GM10847 (cell line): ENCODE results near the gene TOB1.

Experiments
- POLR2A ChIP-seq: IDR thresholded peaks from 2 replicates; pipeline ENCODE4 v1.6.1; 2011; ENCODE audit not compliant: insufficient read length; ENCODE audit errors: extremely low read depth

TOB1 gene

DNA sequence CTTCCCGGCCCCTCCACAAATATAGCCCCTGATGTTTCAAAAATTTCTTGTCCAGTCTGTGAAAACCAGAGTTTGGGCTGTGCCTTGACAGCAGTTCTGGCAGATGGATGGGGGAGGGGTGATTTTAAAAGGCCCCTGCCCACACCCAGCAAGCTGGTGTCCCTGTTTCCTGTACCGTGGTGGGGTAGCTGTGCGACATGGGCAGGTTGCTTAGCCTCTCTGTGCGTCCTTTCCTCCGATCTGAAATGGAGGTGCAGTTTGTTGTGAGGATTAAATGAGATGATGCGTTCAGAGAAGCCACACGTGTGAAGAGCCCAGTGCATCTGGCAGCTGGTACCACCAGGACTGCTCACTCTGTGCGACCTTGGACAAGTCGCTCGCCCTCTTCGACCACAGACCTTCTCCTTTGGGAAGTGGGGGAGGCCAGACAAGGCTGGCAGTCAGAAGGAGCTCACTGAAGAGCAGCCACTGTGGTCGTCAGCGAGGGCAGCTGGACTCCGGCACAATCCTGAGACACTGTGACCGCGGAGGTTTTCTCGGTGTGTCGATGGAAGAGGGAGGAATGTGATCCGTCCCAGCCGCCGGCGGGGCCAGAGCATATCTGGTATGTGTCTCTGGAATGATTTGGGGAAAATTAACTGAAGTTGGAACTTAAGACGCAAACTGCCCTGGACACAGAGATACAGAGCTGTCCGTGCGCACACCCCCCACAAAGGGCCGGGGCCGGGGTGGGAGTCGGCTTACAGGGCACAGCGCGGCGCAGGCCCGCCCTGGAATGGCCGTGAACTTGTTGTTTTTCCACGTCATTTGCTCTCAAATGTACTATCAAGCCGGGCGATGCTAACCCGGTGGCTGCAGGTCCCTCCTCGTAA is 31.5 kb downstream of the TOB1 start:
- no peak for TF ChIP-seq POLR2A

DNA sequence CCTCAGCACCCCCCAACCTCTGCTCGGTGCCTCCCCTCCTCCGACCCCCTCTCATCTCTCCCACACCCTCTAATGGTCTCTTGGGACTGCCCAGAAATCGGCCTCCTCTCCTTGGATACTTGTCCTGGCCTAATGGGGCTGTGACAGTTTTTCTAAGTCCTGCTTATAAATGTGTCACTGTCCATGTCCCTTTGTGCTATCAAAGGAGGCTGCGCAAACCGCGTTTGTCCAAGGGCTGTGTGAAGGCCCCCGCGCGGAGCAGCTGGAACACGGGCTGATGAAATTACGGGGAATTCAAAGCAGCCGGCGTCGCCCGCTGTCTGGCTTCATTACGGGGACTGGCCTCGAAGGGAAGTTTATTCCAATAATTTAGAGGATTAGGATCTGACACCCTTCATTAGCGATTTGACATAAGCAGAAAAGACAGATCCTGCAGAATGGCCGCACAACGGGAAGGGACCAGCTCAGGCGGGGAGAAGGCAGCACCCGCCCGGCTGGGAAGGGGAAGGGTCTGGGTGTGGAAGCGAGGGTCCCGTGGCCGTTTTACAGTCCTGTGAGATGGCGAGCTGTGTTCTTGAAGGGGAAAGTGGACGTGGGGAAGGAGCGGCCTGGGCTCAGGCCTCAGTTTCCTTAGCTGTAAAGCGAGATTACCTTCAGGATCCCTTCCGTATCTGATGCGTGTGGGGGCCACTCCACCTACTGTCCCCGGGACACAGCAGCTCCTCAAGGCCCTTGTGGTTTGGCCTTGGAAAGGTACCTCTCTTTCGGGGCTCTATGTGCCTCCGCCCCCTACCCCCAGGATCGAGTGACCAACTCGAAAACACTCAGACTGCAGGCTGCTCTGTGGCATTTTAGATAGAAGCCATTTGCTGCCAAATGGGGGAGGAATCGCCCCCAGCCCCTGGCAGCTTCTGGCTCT is 32.4 kb downstream of the TOB1 start:
- no peak for TF ChIP-seq POLR2A

DNA sequence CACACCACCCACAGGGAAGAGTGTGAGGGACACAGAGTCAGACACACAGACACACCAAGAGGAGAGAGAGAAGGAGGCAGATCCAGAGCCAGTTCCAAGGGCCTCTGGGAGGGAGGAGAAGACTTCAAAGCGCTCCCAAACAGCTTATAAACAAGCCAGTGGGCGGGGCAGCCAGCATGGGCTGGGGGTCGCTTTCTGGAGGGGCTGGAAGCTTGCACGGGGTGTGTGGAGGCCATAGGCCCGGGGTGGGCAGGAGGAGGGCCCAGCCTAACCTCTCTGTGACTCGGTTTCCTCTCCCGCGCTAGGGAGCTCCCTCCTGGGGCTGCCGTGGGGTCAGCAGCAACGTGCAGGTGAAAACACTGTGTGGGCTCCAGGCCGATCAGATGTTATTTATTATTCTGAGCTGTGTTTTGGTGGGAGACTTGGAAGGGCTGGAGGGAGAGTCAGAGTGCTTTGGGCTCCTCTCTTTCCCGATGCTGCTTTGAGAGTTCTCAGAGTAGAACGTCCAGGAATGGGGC is 33.2 kb downstream of the TOB1 start:
- TF ChIP-seq POLR2A: no peak

DNA sequence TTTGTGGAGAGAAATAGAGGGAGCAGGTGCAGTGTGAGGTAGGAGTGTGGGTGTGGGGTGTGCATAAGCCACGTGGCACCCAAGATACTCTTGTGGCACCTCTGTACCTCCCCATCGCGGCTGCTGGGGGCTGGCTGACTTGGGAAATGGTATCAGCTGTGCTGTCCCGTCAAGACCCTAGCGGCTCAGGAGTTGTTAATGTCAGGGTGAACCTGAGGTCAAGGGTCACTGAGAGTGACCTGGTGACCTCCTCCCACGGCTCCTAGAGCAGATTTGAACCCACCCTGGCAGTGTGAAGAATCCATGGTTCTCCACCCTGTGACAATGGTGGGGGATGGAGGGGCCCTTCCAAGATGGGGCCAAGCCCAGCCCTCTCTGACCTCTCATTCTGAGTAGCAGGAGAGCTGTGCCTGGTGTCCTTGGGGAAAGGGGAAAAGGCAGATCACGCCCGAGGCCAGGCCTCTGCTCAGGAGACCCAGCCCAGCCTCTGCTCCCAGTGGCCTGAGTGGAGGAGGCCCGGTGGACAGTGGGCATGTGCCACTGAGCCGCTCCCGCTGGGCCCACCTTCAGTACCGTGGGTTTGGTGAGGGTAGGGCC is 33.8 kb downstream of the TOB1 start:
- no peak for TF ChIP-seq POLR2A

DNA sequence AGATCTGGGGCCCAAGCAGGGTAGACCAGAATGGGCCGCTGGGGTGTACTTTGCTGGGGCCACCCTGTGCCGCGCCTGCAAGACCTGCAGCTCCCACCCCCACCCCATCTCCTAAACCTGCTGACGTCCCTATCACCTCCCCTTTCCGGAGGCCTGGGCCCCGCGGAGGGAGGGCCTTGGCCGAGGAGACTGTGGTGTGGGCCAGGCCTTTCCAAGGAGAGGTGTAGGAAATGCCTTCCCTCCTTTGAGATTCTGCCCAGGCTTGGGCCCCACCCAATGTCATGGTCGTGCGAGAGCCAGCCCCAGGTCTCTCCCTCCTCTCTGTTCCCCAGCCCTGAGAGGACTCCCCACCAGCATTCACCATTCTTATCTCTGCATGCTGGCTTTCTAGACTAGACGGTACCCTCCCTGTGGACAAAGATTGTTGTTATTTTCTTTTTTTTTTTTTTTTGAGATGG is 34.7 kb downstream of the TOB1 start:
- no peak for TF ChIP-seq POLR2A

DNA sequence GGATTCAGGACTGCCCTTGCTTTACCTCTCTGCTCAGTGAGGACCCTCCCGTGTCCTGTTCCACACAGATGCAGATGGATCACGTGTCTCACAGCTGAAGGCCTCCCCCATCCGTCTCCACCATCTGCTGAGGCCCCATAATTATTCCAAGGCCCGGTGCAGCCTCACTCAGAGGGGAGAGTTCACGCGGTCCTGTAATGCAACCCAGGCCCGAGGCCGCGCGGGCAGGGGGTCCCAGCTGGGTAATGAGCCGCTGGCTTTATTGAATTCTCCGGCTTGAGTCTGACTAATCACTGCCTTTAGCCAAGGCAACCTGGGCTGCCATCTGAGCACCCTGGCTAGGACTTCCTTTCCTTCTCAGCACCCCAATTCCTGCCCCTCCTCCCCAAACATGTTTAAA is 35.2 kb downstream of the TOB1 start:
- TF ChIP-seq POLR2A: no peak

DNA sequence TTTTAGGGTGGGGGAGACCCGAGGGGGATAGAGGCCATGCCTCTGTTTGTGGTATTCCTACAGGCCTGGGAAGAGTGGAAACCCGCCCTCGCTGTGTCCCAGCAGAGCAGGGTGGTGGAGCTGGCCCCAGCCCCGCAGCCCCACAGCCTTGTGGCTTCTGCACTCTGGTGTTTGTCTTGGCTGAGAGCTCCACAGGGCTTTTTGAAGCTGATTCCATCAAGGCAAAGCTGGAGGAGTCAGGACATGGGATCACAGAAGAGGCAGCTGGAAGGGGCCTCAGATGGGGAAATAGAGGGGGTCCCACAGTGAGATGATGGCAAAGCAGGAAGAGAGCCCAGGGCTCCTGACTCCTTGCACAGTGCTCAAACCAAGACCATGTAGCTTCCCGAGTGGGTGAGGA is 35.8 kb downstream of the TOB1 start:
- no peak for TF ChIP-seq POLR2A

DNA sequence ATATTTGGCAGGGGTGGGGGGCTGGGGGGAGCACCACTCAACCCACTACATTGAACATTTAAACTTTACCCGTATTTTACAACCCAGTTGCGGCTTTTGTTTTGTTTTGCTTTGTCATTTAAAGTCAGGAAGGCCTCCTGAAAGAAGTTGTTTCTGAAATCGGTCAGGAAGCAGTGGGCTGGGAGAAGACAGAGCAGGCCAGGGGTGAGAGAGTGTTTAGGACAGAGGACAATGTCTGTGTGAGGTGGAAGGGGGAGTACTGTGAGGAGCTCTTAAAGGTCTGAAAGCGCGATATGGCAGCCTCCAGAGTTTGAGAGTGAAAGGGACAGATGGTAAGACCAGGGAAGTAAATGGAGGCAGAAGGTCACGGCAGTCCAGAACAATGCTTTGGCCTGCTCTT is 36.8 kb downstream of the TOB1 start:
- TF ChIP-seq POLR2A: no peak

DNA sequence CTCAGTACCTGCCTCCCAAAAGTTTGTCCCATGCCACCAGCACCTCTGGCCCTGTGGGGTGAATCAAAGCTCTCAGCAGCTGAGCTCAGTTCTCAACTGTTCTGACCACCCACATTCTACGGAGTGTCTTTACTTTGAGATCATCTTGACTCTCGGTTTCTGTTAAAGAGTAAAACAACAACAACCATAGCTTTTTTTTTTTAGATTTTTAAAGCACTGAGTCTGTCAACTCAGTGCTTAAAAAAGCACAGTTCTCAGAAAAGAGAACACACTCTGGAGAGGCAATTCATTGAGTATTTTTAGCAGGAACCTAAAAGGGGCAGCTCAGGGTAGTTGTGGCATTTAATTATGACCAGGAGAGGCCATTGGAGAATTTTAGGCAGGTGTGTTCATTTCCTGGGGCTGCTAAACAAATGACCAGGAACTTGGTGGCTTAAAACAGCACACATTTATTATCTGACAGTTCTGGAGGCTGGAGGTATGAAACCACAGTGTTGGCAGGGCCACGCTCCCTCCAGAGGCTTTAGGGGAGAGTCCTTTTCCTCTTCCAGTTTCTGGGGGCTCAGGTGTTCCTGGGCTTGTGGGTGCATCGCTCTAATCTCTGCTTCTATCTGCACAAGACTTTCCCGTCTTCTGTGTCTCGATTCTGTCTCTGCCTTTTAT is 37.5 kb downstream of the TOB1 start:
- no peak for TF ChIP-seq POLR2A

DNA sequence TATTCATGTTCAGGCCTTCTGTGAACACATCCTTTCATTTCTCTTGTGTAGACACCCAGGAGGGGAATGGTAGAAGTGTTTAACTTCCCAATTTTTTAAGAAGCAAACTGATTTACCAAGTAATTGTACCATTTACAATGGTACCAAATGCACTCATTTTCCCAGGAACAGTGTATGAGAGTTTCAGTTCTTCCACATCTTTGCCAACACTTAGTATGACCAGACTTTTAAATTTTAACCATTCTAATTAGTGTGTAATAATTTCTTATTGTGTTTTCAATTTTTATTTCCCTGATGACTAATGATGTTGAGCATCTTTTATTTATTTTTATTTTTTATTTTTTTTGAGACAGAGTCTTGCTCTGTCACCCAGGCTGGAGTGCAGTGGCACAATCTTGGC is 41.0 kb downstream of the TOB1 start:
- TF ChIP-seq POLR2A: no peak

DNA sequence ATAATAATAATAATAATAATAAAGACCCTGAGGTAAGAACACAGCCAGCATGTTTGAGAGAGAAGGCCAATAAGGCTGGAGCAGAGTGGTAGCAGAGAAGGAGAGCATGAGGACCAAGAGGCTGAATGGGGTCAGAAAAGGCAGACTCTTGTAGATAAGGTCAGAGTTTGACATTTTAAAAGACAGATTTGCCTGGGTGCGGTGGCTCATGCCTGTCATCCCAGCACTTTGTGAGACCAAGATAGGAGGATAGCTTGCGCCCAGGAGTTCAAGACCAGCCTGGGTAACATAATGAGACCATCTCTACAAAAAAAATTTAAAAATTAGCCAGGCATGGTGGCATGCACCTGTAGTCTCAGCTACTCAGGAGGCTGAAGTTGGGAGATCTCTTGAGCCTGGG is 41.7 kb downstream of the TOB1 start:
- TF ChIP-seq POLR2A: no peak

DNA sequence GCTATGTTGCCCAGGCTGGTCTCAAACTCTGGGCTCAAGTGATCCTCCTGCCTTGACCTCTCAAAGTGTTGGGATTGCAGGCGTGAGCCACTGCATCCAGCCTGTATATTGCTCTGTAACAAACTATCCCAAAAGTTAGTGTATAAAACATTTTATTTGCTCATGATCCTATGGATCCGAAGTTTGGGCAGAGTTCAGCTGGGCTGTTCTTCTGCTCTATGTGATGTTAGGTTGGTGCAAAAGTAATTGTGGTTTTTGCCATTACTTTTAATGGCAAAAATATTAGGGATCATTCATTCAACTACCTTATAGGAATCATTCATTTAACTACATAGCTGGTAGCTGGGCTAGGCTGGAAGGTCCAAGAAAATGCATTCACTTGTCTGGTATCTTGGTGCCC is 43.6 kb downstream of the TOB1 start:
- no peak for TF ChIP-seq POLR2A

DNA sequence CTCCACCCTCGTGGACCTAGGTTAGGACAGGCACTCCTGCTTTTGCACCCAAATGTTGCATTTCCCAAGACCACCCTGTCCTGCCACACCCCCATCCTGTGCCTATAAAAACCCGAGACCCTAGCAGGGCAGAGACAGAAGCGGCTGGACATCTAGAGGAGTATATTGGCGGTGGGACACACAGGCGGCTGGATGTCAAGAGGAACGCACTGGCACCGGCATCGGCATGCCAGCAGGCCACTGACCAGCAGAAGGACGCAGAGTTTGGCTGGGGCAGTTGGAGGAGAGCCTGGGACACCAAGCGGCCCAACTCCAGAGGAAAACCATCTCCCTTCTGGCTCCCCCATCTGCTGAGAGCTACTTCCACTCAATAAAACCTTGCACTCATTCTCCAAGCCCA is 45.5 kb downstream of the TOB1 start:
- no peak for TF ChIP-seq POLR2A

DNA sequence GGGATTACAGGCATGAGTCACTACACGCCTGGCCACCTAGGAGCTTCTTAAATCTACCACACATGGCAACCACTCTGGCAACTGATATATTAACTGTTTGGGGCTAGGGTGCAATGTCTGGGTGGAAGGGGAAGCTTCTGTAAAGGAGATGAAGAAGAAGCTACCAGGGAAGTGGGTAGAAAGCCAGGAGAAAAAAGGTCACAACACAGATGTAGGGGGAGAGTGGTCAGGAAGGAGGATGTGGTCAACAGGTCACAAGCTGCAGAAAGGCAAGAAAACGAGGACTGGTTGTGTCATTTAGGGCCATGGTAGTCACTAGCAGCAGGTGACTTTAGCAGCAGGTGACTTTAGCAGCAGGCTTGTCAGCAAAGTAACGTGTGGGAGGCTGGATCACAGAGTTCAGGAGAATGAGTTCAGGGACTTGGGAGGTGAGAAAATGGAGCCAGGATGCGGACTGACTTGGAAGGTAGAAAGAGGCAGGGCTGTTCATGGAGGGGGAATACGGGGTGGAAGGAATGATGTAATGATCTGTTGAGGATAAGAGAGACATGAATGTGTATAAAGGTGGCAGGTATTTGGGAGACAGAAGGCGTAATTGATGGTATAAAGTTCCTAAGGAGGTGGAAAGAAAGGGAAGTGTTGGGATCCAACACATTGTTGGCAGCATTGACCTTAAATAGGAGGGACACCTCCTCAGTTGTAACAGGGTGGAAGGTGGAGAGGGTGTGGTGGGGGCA is 47.1 kb downstream of the TOB1 start:
- TF ChIP-seq POLR2A: no peak

DNA sequence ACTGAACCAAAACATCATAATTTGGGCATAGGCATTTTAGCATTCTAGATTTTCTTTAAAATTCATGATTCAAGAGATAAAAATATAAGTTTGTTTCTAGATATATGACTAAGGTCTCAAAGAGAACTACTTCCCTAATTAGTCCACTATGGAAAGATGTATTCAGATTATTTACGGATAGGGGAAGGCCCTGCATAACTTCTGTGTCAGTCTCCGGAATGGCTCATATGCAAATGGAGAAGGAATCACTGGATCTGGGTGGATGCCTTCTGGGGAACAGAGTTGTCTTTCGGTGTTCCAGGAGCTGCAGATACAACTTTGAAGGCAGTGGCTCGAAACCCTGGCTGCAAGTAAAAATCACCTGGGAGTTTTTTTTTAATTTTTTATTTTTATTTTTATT is 47.9 kb downstream of the TOB1 start:
- TF ChIP-seq POLR2A: no peak

DNA sequence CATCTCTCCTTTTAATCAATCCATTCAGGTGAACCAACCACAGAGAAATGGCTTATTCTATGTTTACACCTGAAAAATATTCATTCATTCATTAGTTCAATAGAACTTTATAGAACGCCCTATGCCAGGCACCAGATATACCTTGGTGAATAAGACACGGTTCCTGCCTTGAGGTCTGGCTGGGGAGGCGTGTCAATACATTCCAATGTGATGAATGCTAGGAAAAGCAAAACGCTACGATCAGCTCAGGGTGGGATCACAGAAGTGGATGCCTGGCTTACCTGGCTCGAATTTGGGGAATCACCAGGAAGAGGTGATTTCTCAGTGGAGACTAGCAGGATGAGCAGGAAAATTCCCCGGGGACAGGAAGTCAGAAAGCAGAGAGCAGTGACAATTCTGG is 48.3 kb downstream of the TOB1 start:
- TF ChIP-seq POLR2A: no peak
